GM12801 (cell line): ENCODE results near the gene NEK8.

Experiments used
- CTCF ChIP-seq: IDR thresholded peaks from one replicate; pipeline ENCODE4 v1.5.1; 2011; ENCODE audit warnings: control low read depth; ENCODE audit not compliant: insufficient read length; ENCODE audit errors: extremely low read depth

NEK8 gene

GRCh38 chr17:28756049-28756804 lies 27.6 kb downstream of the NEK8 start:
- TF ChIP-seq CTCF, result no peak

- no peak for TF ChIP-seq CTCF
Observed at GRCh38 chr17:28758411-28759121, 30.0 kb downstream of the NEK8 start.

GRCh38 chr17:28759256-28759865 lies 30.8 kb downstream of the NEK8 start:
- no peak for TF ChIP-seq CTCF

- no peak for TF ChIP-seq CTCF
Observed at GRCh38 chr17:28760601-28761562, 32.3 kb downstream of the NEK8 start.

- TF ChIP-seq CTCF, result no peak
Observed at GRCh38 chr17:28763137-28763799, 34.7 kb downstream of the NEK8 start.

- no peak for TF ChIP-seq CTCF
Observed at GRCh38 chr17:28763804-28764266, 35.2 kb downstream of the NEK8 start.
